Measurements from ENCODE around the gene ANKEF1. TPM values are rescaled to one million over a fixed set of nuclear protein-coding genes. Genes with fewer than 3 reads are reported as not detected.

ANKEF1 gene
- total RNA-seq, 1 experiment from 2014 or later, result 5.6 TPM

DNA sequence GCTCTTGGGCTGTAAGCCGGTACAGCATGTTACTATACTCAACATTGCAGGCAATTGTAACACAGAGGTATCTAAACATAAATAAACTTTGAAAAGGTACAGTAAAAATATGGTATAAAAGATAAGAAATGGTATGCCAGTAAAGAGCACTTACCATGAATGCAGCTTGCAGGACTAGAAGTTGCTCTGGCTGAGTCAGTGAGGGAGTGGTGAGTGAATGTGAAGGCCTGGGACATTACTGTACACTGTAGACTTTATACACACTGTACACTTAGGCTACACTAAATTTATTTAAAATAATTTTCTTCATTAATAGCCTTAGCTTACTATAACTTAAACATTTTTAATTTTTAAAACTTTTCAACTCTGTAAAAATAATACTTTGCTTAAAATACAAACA, 37.8 kb upstream of the ANKEF1 start:
- Mint-ChIP-seq H3K4me3 (ENCODE audit: unreplicated experiment) (no peak overlapping the region), H3K9me3 (ENCODE audit: unreplicated experiment) (no peaks in the 10 kb centered on the region), H3K27me3 (ENCODE audit: insufficient read depth, unreplicated experiment) (no peaks in the 10 kb centered on the region), H3K27ac (ENCODE audit: low read depth, unreplicated experiment) (no peak overlapping the region), H3K36me3 (ENCODE audit: insufficient read depth, unreplicated experiment) (no peaks in the 10 kb centered on the region), H3K4me1 (ENCODE audit: insufficient read depth, unreplicated experiment) (no peaks in the 10 kb centered on the region)
- intact Hi-C loops (cut with micrococcal nuclease), result no loop called here
- TF ChIP-seq, protein P1, sequence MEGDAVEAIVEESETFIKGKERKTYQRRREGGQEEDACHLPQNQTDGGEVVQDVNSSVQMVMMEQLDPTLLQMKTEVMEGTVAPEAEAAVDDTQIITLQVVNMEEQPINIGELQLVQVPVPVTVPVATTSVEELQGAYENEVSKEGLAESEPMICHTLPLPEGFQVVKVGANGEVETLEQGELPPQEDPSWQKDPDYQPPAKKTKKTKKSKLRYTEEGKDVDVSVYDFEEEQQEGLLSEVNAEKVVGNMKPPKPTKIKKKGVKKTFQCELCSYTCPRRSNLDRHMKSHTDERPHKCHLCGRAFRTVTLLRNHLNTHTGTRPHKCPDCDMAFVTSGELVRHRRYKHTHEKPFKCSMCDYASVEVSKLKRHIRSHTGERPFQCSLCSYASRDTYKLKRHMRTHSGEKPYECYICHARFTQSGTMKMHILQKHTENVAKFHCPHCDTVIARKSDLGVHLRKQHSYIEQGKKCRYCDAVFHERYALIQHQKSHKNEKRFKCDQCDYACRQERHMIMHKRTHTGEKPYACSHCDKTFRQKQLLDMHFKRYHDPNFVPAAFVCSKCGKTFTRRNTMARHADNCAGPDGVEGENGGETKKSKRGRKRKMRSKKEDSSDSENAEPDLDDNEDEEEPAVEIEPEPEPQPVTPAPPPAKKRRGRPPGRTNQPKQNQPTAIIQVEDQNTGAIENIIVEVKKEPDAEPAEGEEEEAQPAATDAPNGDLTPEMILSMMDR (IDR thresholded peaks at IDR 0.05; ENCODE audit: unreplicated experiment), result no peak
- no TSS peak for BruUV-seq (replicated peaks)
- ChIA-PET POLR2A (interaction anchor here (0.7 to 0.9 kb wide), 2 partner anchors 10 to 15 kb away, joined by 3 read pairs; no protein-coding TSS in a partner anchor), CTCF (interaction anchor here (0.6 to 3.4 kb wide), 10 partner anchors 16 to 932 kb away, joined by 3 to 27 read pairs (median 4); partner anchors contain the start of gene ANKEF1)
- DNase-seq (ENCODE audit: unreplicated experiment), result no peak

DNA sequence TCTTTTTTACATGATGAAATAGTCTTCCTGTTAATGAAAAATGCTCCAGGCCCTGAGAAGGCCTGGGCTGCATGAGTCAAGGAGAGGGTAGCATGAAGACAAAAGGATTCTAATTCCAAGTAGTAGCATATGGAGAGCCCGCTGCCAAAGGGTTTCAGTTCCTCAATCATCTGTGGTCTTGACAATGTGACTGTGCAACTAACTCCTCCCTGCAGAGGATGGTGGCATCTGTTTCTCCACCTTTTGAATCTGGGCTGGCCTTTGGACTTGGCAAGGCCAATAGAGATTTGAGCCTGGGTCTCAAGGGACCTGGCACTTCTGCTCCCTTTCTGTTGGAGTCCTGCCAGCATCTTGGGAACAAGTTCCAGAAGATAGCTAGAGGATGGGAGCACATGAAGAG, 35.1 kb upstream of the ANKEF1 start:
- TF ChIP-seq, protein P1 (IDR thresholded peaks at IDR 0.05; ENCODE audit: unreplicated experiment), result no peak
- H3K27ac Mint-ChIP-seq (ENCODE audit: low read depth, unreplicated experiment), result no peak overlapping the region
- no peaks in the 10 kb centered on the region for H3K9me3 Mint-ChIP-seq (ENCODE audit: unreplicated experiment)
- no peaks in the 10 kb centered on the region for H3K36me3 Mint-ChIP-seq (ENCODE audit: insufficient read depth, unreplicated experiment)
- BruUV-seq (replicated peaks), result no TSS peak
- ChIA-PET CTCF (interaction anchor here (0.6 to 3.5 kb wide), 7 partner anchors 22 to 592 kb away, joined by 3 to 16 read pairs (median 4); no protein-coding TSS in a partner anchor), POLR2A (interaction anchor here (0.6 to 1.3 kb wide), 3 partner anchors 17 to 563 kb away, joined by 3 to 4 read pairs (median 3); no protein-coding TSS in a partner anchor)
- DNase-seq (ENCODE audit: unreplicated experiment), result no peak
- no peaks in the 10 kb centered on the region for H3K27me3 Mint-ChIP-seq (ENCODE audit: insufficient read depth, unreplicated experiment)
- intact Hi-C loops (cut with micrococcal nuclease), result no loop called here
- H3K4me3 Mint-ChIP-seq (ENCODE audit: unreplicated experiment), result no peak overlapping the region
- no peaks in the 10 kb centered on the region for H3K4me1 Mint-ChIP-seq (ENCODE audit: insufficient read depth, unreplicated experiment)

DNA sequence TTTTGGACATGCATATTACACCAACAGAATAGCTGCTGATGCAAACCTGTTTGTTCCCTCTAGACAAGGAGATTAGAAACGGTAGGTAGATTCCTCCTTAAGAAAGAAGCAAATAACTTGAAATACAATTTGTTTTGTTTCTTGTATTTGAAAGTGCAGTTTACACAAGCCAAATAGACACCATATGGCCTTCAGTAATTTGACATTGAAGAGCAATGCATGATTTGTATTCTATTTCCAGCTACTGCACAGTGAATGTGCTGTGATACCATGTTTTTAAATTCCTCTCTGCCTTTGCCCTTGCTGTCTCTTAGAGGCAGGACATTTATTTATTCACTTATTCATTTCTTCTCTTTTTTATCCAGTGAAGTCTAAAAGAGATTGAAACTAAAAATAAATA, 31.9 kb upstream of the ANKEF1 start:
- intact Hi-C loops (cut with micrococcal nuclease), result no loop called here

DNA sequence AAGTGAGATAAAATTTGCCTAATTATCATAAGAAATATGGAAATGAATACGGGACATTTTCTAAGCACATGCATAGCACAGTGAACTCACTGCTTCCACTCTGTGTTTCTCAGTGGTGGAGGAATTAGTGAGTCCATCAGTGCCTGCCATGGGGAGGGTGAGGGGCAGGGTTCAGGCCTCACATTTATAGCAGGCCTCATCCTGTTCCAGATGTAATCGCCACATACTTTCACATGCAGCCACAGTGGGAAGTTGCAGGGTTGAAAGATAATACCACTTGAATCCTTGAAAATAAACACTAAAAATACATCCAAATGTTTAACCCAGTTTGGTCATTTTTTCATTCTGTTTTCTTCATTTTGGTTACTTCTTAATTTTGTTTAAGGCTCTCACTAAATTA, 29.9 kb upstream of the ANKEF1 start:
- intact Hi-C loops (cut with micrococcal nuclease), result no loop called here
- Mint-ChIP-seq H3K36me3 (ENCODE audit: insufficient read depth, unreplicated experiment) (no peaks in the 10 kb centered on the region), H3K4me3 (ENCODE audit: unreplicated experiment) (no peak overlapping the region), H3K27ac (ENCODE audit: low read depth, unreplicated experiment) (no peak overlapping the region), H3K27me3 (ENCODE audit: insufficient read depth, unreplicated experiment) (no peaks in the 10 kb centered on the region), H3K9me3 (ENCODE audit: unreplicated experiment) (no peaks in the 10 kb centered on the region), H3K4me1 (ENCODE audit: insufficient read depth, unreplicated experiment) (no peaks in the 10 kb centered on the region)
- DNase-seq (ENCODE audit: unreplicated experiment), result no peak
- BruUV-seq (replicated peaks), result no TSS peak
- TF ChIP-seq, protein P1 (IDR thresholded peaks at IDR 0.05; ENCODE audit: unreplicated experiment), result no peak
- ChIA-PET POLR2A (interaction anchor here (0.6 to 0.7 kb wide), 2 partner anchors 30 to 85 kb away, joined by 3 to 4 read pairs; no protein-coding TSS in a partner anchor), CTCF (interaction anchor here (0.7 to 2.7 kb wide), 4 partner anchors 8 to 86 kb away, joined by 3 to 16 read pairs (median 5); no protein-coding TSS in a partner anchor)

More for the DNA sequence above, 31.9 kb upstream of the ANKEF1 start:
- ChIA-PET CTCF (interaction anchor here (0.7 to 2.7 kb wide), 3 partner anchors 25 to 391 kb away, joined by 3 to 16 read pairs (median 8); no protein-coding TSS in a partner anchor), POLR2A (interaction anchor here (1.3 kb wide), 1 partner anchor 90 kb away, joined by 4 read pairs; no protein-coding TSS in a partner anchor)
- BruUV-seq (replicated peaks), result no TSS peak
- H3K4me1 Mint-ChIP-seq (ENCODE audit: insufficient read depth, unreplicated experiment), result no peaks in the 10 kb centered on the region
- no peaks in the 10 kb centered on the region for H3K9me3 Mint-ChIP-seq (ENCODE audit: unreplicated experiment)
- no peaks in the 10 kb centered on the region for H3K27me3 Mint-ChIP-seq (ENCODE audit: insufficient read depth, unreplicated experiment)
- no peak overlapping the region for H3K4me3 Mint-ChIP-seq (ENCODE audit: unreplicated experiment)
- H3K36me3 Mint-ChIP-seq (ENCODE audit: insufficient read depth, unreplicated experiment), result no peaks in the 10 kb centered on the region
- no peak for DNase-seq (ENCODE audit: unreplicated experiment)
- H3K27ac Mint-ChIP-seq (ENCODE audit: low read depth, unreplicated experiment), result no peak overlapping the region
- TF ChIP-seq, protein P1 (IDR thresholded peaks at IDR 0.05; ENCODE audit: unreplicated experiment), result no peak

Data from MCF 10A (cell line).